SU-DHL-6 (cell line): Measurements from ENCODE around the gene RPUSD4.

ENCODE experiments used
- H2AFZ ChIP-seq: fragments of 200-600 bp; sonication (generic); 2 replicates; pipeline ENCODE4 v1.6.1; 2014; ENCODE audit warnings: low read depth, mild to moderate bottlenecking, moderate library complexity, mixed read lengths, antibody characterized with exemption, low read length; ENCODE audit not compliant: severe bottlenecking
- H3F3A ChIP-seq: fragments of 200-600 bp; shearing (Covaris generic); 2 replicates; pipeline ENCODE4 v1.6.0; 2016; ENCODE audit warnings: antibody characterized with exemption, mild to moderate bottlenecking; ENCODE audit not compliant: insufficient read depth
- H3K27ac ChIP-seq: fragments of 200-600 bp; sonication (generic); 2 replicates; pipeline ENCODE4 v1.5.1; 2016; ENCODE audit warnings: low read depth, mild to moderate bottlenecking, low read length, moderate library complexity, mixed read lengths
- H3K27me3 ChIP-seq: fragments of 200-600 bp; sonication (generic), shearing (Covaris generic); 2 replicates; pipeline ENCODE4 v1.6.0; 2014; ENCODE audit warnings: mild to moderate bottlenecking, low read length
- H3K36me3 ChIP-seq: fragments of 200-600 bp; sonication (generic); 2 replicates; pipeline ENCODE4 v1.6.1; 2014; ENCODE audit warnings: mild to moderate bottlenecking, low read length, mixed read lengths
- H3K4me2 ChIP-seq: fragments of 300-600, 200-600 bp; shearing (Covaris generic), sonication (generic); 2 replicates; pipeline ENCODE4 v1.6.0; 2014; ENCODE audit warnings: low read length, low read depth, mild to moderate bottlenecking; ENCODE audit not compliant: poor library complexity, severe bottlenecking
- H3K4me3 ChIP-seq: fragments of 200-600 bp; sonication (generic); 2 replicates; pipeline ENCODE4 v1.5.1; 2014; ENCODE audit warnings: antibody characterized with exemption, low read length, mild to moderate bottlenecking, mixed read lengths; ENCODE audit not compliant: insufficient read depth, poor library complexity, severe bottlenecking
- H3K79me2 ChIP-seq: fragments of 200-600 bp; sonication (generic); 2 replicates; pipeline ENCODE4 v1.6.1; 2014; ENCODE audit warnings: mild to moderate bottlenecking, low read length, moderate library complexity; ENCODE audit not compliant: insufficient read depth
- H3K9ac ChIP-seq: fragments of 200-600 bp; sonication (generic); 2 replicates; pipeline ENCODE4 v1.7.0; 2014; ENCODE audit warnings: mild to moderate bottlenecking, low read length
- H3K9me2 ChIP-seq: fragments of 200-600 bp; sonication (generic); replicated peaks from 2 replicates; pipeline ENCODE4 v1.6.1; 2014; ENCODE audit warnings: low read length; ENCODE audit not compliant: insufficient read depth
- H3K9me3 ChIP-seq: fragments of 200-600 bp; sonication (generic); 2 replicates; pipeline ENCODE4 v1.6.1; 2014; ENCODE audit warnings: low read length, mixed read lengths; ENCODE audit not compliant: insufficient read depth
- H4K20me1 ChIP-seq: fragments of 200-600 bp; sonication (generic); 2 replicates; pipeline ENCODE4 v1.6.1; 2014; ENCODE audit warnings: low read depth, mild to moderate bottlenecking, antibody characterized with exemption, low read length, moderate library complexity, mixed read lengths
- CTCF ChIP-seq: fragments of 200-600 bp; sonication (generic); IDR thresholded peaks from one replicate; pipeline ENCODE4 v1.5.1; 2017; ENCODE audit warnings: antibody characterized with exemption, mild to moderate bottlenecking, low read length, moderate library complexity; ENCODE audit not compliant: insufficient read depth, poor library complexity, severe bottlenecking
- EZH2phosphoT487 ChIP-seq: fragments of 200-600 bp; sonication (generic), shearing (Covaris generic); conservative IDR thresholded peaks from 2 replicates; pipeline ENCODE4 v1.6.1; 2018; ENCODE audit warnings: mild to moderate bottlenecking, antibody characterized with exemption, low read length, moderate library complexity, mixed read lengths

RPUSD4 gene

GRCh38 chr11:126173257-126173656 is 38.2 kb downstream of the RPUSD4 start:
- Histone ChIP-seq H3K27me3 (no peaks in the 10 kb centered on the region), H3K4me3 (no peak overlapping the region), H3K27ac (no peak overlapping the region), H3K4me2 (no peak overlapping the region), H4K20me1 (no peaks in the 10 kb centered on the region), H3K9ac (no peak overlapping the region), H3K9me3 (no peaks in the 10 kb centered on the region), H3K9me2 (no peaks in the 10 kb centered on the region), H3K79me2 (no peaks in the 10 kb centered on the region), H3K36me3 (no peaks in the 10 kb centered on the region), H3F3A (no peaks in the 10 kb centered on the region), H2AFZ (no peak overlapping the region)
- TF ChIP-seq CTCF (no peak), EZH2phosphoT487 (no peak)

DNA sequence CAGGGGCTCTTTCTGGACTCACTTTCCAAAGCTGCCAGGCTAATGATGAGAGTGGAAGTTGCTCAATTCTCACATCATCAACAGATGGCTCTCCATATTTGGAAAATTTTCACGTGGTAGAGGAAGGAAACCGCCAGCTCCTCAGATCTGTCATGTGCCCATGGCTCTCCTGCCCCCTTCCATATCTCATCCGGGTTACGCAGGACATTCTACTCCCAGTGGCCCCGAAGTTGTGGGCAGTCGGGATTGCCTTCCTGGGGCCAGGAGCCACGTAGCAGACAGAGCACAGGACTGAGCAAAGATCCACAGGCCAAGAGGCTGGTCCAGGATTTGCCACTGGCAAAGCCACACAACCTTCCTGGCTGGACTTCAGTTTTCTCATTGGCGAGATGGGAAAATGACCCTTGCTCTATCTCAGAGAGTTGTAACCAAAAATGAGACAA is 38.8 kb downstream of the RPUSD4 start:
- H3K36me3 ChIP-seq, result no peaks in the 10 kb centered on the region
- no peaks in the 10 kb centered on the region for H3K9me3 ChIP-seq
- H2AFZ ChIP-seq, result no peak overlapping the region
- H3K4me3 ChIP-seq, result no peak overlapping the region
- H3K79me2 ChIP-seq, result no peaks in the 10 kb centered on the region
- H4K20me1 ChIP-seq, result no peaks in the 10 kb centered on the region
- no peaks in the 10 kb centered on the region for H3K27me3 ChIP-seq
- no peaks in the 10 kb centered on the region for H3F3A ChIP-seq
- TF ChIP-seq CTCF, result no peak
- TF ChIP-seq EZH2phosphoT487, result no peak
- no peak overlapping the region for H3K27ac ChIP-seq
- H3K9me2 ChIP-seq, result no peaks in the 10 kb centered on the region
- H3K4me2 ChIP-seq, result no peak overlapping the region
- no peak overlapping the region for H3K9ac ChIP-seq

GRCh38 chr11:126169291-126169690 is 42.2 kb downstream of the RPUSD4 start:
- H3K4me3 ChIP-seq, result no peak overlapping the region

More at GRCh38 chr11:126169291-126169690, 42.2 kb downstream of the RPUSD4 start:
- no peaks in the 10 kb centered on the region for H4K20me1 ChIP-seq
- no peaks in the 10 kb centered on the region for H3F3A ChIP-seq
- no peak overlapping the region for H3K27ac ChIP-seq
- H3K79me2 ChIP-seq, result no peaks in the 10 kb centered on the region
- no peak overlapping the region for H3K4me2 ChIP-seq
- H3K9me3 ChIP-seq, result no peaks in the 10 kb centered on the region
- no peak overlapping the region for H3K9ac ChIP-seq
- no peaks in the 10 kb centered on the region for H3K36me3 ChIP-seq
- no peaks in the 10 kb centered on the region for H3K27me3 ChIP-seq
- TF ChIP-seq EZH2phosphoT487 (no peak), CTCF (no peak)
- H2AFZ ChIP-seq, result no peak overlapping the region
- H3K9me2 ChIP-seq, result no peaks in the 10 kb centered on the region
